Measurements from ENCODE around the gene HOXD9.

Gene HOXD9

DNA sequence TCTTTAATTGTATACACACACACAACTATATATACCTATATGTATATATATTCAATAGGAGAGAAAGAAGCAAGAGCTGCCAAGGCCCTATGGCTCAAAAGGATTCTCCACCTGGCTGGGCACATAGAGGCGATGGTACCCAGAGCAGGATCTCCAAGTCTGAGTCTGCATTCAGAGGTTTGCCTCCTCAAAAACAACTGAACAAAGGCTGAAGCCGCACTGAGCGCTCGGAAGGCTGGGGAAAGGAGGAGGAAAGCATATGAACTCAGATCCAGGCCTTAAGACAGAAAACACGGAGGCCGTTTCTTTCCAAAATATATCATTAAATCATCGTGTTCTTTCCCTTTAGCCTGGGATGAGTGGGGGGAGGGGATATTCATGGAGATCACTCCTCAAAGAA lies 19.3 kb upstream of the HOXD9 start:
- DNase-seq (ENCODE audit: low read depth in 1 of 2, low spot score in 1 of 2): no peak
- Histone ChIP-seq H3K4me3 (replicated peaks; ENCODE audit: insufficient read depth, low read length) (no peak overlapping the region), H3K27me3 (ENCODE audit: insufficient read depth, poor library complexity, severe bottlenecking) (peaks cover 81% of the 10 kb centered on the region), H3K27ac (replicated peaks) (no peak overlapping the region)
- TF ChIP-seq SPI1 (IDR thresholded peaks at IDR 0.05; ENCODE audit: borderline replicate concordance, low read depth) (no peak), POLR2AphosphoS5 (IDR thresholded peaks at IDR 0.05; ENCODE audit: low read depth) (no peak), GABPA (IDR thresholded peaks at IDR 0.05; ENCODE audit: low read depth) (no peak)
- TF ChIP-seq, protein P1, sequence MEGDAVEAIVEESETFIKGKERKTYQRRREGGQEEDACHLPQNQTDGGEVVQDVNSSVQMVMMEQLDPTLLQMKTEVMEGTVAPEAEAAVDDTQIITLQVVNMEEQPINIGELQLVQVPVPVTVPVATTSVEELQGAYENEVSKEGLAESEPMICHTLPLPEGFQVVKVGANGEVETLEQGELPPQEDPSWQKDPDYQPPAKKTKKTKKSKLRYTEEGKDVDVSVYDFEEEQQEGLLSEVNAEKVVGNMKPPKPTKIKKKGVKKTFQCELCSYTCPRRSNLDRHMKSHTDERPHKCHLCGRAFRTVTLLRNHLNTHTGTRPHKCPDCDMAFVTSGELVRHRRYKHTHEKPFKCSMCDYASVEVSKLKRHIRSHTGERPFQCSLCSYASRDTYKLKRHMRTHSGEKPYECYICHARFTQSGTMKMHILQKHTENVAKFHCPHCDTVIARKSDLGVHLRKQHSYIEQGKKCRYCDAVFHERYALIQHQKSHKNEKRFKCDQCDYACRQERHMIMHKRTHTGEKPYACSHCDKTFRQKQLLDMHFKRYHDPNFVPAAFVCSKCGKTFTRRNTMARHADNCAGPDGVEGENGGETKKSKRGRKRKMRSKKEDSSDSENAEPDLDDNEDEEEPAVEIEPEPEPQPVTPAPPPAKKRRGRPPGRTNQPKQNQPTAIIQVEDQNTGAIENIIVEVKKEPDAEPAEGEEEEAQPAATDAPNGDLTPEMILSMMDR (IDR thresholded peaks at IDR 0.05; ENCODE audit: insufficient read depth, low read length): no peak
- TF ChIP-seq, protein P2, sequence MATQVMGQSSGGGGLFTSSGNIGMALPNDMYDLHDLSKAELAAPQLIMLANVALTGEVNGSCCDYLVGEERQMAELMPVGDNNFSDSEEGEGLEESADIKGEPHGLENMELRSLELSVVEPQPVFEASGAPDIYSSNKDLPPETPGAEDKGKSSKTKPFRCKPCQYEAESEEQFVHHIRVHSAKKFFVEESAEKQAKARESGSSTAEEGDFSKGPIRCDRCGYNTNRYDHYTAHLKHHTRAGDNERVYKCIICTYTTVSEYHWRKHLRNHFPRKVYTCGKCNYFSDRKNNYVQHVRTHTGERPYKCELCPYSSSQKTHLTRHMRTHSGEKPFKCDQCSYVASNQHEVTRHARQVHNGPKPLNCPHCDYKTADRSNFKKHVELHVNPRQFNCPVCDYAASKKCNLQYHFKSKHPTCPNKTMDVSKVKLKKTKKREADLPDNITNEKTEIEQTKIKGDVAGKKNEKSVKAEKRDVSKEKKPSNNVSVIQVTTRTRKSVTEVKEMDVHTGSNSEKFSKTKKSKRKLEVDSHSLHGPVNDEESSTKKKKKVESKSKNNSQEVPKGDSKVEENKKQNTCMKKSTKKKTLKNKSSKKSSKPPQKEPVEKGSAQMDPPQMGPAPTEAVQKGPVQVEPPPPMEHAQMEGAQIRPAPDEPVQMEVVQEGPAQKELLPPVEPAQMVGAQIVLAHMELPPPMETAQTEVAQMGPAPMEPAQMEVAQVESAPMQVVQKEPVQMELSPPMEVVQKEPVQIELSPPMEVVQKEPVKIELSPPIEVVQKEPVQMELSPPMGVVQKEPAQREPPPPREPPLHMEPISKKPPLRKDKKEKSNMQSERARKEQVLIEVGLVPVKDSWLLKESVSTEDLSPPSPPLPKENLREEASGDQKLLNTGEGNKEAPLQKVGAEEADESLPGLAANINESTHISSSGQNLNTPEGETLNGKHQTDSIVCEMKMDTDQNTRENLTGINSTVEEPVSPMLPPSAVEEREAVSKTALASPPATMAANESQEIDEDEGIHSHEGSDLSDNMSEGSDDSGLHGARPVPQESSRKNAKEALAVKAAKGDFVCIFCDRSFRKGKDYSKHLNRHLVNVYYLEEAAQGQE (IDR thresholded peaks at IDR 0.05; ENCODE audit: insufficient replicate concordance, low read depth): no peak

DNA sequence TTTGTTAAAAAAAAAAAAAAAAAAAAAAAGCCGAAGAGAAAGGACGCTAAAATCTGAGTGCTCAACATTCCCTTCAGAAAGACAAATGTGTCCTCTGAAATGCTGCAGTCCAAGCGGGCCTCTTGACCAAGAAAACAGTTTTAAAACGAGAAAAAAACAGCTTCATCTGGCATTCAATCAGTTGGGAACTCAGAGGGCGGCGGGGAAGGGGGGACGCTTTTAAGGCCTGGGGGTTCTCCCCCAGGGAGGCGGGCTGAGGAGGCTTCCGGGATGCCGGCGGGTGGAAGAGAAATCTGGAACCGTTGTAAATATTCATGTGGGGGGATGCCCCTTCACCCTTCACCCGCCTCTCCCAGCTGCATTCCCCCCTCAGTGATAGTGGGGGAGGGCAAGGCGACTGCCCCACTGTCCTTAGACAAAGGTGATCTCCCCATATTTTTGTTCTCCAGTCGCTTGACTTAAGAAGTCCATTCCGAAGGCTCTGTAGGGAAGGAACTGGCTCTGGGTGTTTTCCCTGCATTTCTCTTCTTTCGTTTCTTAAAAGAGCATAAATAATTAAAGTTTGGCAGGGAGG lies 18.7 kb upstream of the HOXD9 start:
- H3K27me3 ChIP-seq (ENCODE audit: insufficient read depth, poor library complexity, severe bottlenecking): peaks cover 79% of the 10 kb centered on the region
- TF ChIP-seq, protein P1 (IDR thresholded peaks at IDR 0.05; ENCODE audit: insufficient read depth, low read length): no peak
- TF ChIP-seq GABPA (IDR thresholded peaks at IDR 0.05; ENCODE audit: low read depth): no peak
- TF ChIP-seq SPI1 (IDR thresholded peaks at IDR 0.05; ENCODE audit: borderline replicate concordance, low read depth): no peak
- TF ChIP-seq, protein P2 (IDR thresholded peaks at IDR 0.05; ENCODE audit: insufficient replicate concordance, low read depth): no peak
- no peak for TF ChIP-seq POLR2AphosphoS5 (IDR thresholded peaks at IDR 0.05; ENCODE audit: low read depth)
- no peak overlapping the region for H3K4me3 ChIP-seq (replicated peaks; ENCODE audit: insufficient read depth, low read length)
- no peak overlapping the region for H3K27ac ChIP-seq (replicated peaks)
- DNase-seq (ENCODE audit: low read depth in 1 of 2, low spot score in 1 of 2): no peak

DNA sequence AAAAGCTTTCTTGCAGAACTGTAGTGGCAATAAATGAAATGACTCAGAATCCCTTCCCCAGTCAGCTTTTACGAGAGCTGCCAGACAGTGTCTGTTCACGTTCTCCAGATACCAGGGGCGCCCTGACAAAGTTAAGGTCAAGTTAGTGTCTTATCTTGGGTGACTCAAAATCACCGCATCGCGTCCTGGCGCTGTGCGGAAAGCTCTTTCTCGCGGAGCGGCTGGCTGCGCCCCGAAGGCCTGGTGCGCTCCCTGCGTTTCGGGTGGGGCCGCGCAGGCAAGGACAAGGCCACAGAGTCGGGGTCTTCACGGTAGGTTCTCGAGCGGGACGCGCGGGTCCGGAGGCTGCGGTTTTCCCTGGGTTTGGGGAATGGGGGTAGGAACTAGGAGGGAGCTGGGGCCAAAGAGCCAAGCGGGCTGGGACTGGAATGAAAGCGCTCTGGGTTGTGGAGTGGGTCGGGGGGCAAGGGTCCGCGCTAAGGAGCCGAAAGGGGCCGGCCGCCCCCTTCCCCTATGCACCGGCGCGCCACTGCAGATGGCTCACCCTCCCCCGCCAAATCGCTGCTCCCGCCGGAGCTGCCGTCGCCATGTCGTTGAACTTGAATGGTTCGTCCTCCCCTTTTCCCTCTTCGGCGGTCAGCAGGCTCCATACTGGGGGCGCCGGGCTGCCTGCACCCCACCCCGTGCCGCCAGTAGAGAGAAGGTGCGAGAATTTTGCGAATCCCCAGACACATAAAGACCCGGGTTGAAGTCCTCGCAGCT lies 18.0 kb upstream of the HOXD9 start:
- H3K27ac ChIP-seq (replicated peaks): no peak overlapping the region
- DNase-seq (ENCODE audit: low read depth in 1 of 2, low spot score in 1 of 2): no peak
- H3K27me3 ChIP-seq (ENCODE audit: insufficient read depth, poor library complexity, severe bottlenecking): peaks cover 79% of the 10 kb centered on the region
- TF ChIP-seq GABPA (IDR thresholded peaks at IDR 0.05; ENCODE audit: low read depth) (no peak), SPI1 (IDR thresholded peaks at IDR 0.05; ENCODE audit: borderline replicate concordance, low read depth) (no peak), POLR2AphosphoS5 (IDR thresholded peaks at IDR 0.05; ENCODE audit: low read depth) (no peak)
- TF ChIP-seq, protein P1 (IDR thresholded peaks at IDR 0.05; ENCODE audit: insufficient read depth, low read length): no peak
- TF ChIP-seq, protein P2 (IDR thresholded peaks at IDR 0.05; ENCODE audit: insufficient replicate concordance, low read depth): no peak
- H3K4me3 ChIP-seq (replicated peaks; ENCODE audit: insufficient read depth, low read length): no peak overlapping the region

Measured in HL-60 (cell line).